ENCODE data around the gene GBE1.

- no peak for TF ChIP-seq CTCF (IDR thresholded peaks at IDR 0.05; ENCODE audit: insufficient read depth, low read length)
- TF ChIP-seq, protein P1, sequence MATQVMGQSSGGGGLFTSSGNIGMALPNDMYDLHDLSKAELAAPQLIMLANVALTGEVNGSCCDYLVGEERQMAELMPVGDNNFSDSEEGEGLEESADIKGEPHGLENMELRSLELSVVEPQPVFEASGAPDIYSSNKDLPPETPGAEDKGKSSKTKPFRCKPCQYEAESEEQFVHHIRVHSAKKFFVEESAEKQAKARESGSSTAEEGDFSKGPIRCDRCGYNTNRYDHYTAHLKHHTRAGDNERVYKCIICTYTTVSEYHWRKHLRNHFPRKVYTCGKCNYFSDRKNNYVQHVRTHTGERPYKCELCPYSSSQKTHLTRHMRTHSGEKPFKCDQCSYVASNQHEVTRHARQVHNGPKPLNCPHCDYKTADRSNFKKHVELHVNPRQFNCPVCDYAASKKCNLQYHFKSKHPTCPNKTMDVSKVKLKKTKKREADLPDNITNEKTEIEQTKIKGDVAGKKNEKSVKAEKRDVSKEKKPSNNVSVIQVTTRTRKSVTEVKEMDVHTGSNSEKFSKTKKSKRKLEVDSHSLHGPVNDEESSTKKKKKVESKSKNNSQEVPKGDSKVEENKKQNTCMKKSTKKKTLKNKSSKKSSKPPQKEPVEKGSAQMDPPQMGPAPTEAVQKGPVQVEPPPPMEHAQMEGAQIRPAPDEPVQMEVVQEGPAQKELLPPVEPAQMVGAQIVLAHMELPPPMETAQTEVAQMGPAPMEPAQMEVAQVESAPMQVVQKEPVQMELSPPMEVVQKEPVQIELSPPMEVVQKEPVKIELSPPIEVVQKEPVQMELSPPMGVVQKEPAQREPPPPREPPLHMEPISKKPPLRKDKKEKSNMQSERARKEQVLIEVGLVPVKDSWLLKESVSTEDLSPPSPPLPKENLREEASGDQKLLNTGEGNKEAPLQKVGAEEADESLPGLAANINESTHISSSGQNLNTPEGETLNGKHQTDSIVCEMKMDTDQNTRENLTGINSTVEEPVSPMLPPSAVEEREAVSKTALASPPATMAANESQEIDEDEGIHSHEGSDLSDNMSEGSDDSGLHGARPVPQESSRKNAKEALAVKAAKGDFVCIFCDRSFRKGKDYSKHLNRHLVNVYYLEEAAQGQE (IDR thresholded peaks at IDR 0.05; ENCODE audit: insufficient replicate concordance, low read depth), result no peak
- no peak for TF ChIP-seq POLR2AphosphoS5 (IDR thresholded peaks at IDR 0.05; ENCODE audit: low read depth)
Observed at GRCh38 chr3:81782585-81782984, 21.1 kb upstream of the GBE1 start.
